ENCODE measurements around the gene SPG7. TPM values are rescaled to one million over a fixed set of nuclear protein-coding genes. Genes with fewer than 3 reads are reported as not detected.
A peak's percentile ranks its signal among the peaks of the same experiment; 100 is the strongest.

Gene SPG7
- total RNA-seq, 1 experiment from 2014 or later: 82.4 TPM

DNA sequence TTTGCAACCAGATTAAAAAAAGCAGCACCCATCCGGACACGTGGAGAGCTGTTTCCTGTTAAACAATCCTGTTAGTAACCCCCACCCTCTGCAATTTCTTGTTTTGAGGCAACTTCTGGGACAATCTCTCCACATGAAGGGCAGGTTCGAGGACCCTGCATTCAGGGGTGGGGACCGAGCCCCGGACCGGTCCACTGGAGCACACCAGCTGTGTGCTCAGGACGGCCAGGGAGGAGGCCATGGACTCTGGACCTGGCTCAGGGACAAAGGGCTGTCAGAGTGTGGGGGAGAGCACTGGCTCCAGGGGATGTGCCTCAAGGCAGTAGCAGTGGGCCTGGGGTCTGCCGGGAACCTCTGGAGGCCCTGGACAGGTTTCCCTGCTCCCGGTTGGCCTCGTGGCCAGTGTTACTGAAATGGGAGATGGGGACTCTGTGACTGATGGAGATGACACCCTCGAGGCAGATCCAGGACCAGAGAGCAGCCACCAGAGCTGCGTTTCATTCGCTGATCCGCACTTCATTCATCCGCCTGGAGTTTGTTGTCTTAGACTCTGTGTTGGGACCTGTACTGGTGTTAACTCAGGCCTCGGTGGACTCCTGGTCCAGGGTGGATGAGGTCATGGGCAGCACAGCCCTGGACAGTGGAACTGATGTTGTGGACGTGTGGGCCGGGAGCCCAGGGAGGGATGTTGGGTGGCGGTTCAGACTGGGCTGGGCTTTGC is 64.4 kb downstream of the SPG7 start:
- intact Hi-C loops (cut with micrococcal nuclease): no loop called here
- no peak for DNase-seq (ENCODE audit: unreplicated experiment)
- H3K4me1 Mint-ChIP-seq (ENCODE audit: insufficient read depth, unreplicated experiment): no peaks in the 10 kb centered on the region

DNA sequence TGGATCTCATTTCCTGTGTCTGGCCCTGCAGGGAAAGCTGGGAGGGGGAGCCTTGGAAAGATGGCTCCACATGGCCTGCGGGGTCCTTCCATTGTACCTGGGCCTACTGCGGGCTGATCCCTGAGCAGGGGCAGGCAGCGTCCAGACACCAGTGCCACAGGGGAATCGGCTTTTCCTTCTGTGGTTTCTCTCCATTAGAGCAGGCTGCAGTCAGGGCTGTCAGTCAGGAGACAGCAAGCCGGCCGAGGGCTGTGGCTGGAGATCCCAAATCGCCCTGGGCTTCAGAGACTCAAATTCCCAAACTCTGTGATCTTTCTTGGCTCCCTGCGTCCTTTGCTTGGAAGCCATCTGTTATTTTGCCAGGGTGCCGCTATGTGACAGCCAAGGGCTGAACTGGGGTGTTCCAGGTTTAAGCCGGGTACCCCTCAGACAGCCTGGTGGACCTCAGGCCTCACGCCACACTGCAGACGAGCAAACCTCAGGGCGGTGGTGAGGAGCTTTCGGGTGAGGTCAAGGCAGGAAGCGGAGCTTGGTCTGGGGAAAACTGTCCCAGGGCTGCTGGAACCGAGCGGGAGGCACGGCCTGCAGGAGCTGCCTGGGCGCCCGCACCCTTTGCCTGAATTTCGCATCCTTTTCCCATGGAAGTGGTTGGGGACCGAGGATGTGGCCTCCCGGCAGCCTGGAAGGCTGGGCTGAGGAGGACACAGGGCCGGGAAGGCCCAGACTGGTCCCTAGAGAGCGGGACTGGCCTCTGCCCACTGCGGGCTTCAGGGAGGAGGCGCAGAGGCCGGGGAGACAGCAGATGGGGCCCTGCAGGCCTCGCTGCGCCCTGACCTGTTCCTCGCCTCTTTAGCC is 65.8 kb downstream of the SPG7 start:
- no peaks in the 10 kb centered on the region for H3K4me1 Mint-ChIP-seq (ENCODE audit: insufficient read depth, unreplicated experiment)
- H3K27me3 Mint-ChIP-seq (ENCODE audit: insufficient read depth, unreplicated experiment): no peaks in the 10 kb centered on the region
- DNase-seq (ENCODE audit: unreplicated experiment): no peak
- H3K27ac Mint-ChIP-seq (ENCODE audit: low read depth, unreplicated experiment): no peak overlapping the region
- intact Hi-C loops (cut with micrococcal nuclease): loop anchor here (1.0 kb wide), 1 partner anchor 67 kb away; no protein-coding TSS in a partner anchor
- no peak for TF ChIP-seq CTCF (IDR thresholded peaks at IDR 0.05; ENCODE audit: unreplicated experiment)
- CTCF ChIA-PET: interaction anchor here (0.7 to 1.0 kb wide), 4 partner anchors 8 to 93 kb away, joined by 4 to 6 read pairs (median 6); no protein-coding TSS in a partner anchor
- peaks cover 11% of the 10 kb centered on the region for H3K36me3 Mint-ChIP-seq (ENCODE audit: insufficient read depth, unreplicated experiment)
- H3K4me3 Mint-ChIP-seq (ENCODE audit: unreplicated experiment): peak overlapping the region; percentile 49
- H3K9me3 Mint-ChIP-seq (ENCODE audit: unreplicated experiment): no peaks in the 10 kb centered on the region
- POLR2A ChIA-PET: no interaction called here
- BruUV-seq (replicated peaks): no TSS peak

More for the DNA sequence above, 64.4 kb downstream of the SPG7 start:
- Mint-ChIP-seq H3K4me3 (ENCODE audit: unreplicated experiment) (no peak overlapping the region), H3K27ac (ENCODE audit: low read depth, unreplicated experiment) (no peak overlapping the region), H3K9me3 (ENCODE audit: unreplicated experiment) (no peaks in the 10 kb centered on the region), H3K36me3 (ENCODE audit: insufficient read depth, unreplicated experiment) (no peaks in the 10 kb centered on the region), H3K27me3 (ENCODE audit: insufficient read depth, unreplicated experiment) (no peaks in the 10 kb centered on the region)
- ChIA-PET CTCF (interaction anchor here (0.5 kb wide), 1 partner anchor 61 kb away, joined by 3 read pairs; no protein-coding TSS in a partner anchor), POLR2A (no interaction called here)
- BruUV-seq (replicated peaks): no TSS peak
- no peak for TF ChIP-seq CTCF (IDR thresholded peaks at IDR 0.05; ENCODE audit: unreplicated experiment)

DNA sequence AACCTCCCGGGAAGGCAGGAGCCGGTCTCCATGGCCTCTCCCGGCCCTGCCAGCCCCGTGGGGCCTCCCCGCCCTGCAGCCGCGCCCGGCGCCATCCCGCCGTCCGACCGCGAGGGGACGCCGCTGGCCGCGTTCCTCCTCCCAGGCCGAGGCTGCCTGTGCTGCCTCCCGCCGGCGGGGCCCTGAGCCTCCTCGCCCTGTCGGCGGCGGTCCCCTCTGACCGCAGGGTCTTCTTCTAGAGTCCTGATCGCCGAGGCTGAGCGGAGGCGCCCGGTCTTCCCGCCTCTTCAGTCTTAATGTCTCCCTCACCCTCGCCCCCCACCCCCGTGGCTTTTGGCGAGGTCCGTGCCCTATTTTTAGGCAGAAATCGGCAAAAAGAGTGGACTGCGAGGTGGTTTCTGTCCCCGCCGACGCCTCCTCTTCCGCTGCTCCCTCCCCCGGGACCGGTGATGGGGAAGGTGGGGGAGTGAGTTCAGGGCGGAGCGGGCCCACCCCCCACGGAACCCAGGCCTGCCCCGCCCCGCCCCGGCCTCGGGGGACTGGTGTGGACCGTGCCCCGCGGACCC is 66.6 kb downstream of the SPG7 start:
- Mint-ChIP-seq H3K4me3 (ENCODE audit: unreplicated experiment) (peak overlapping the region; percentile 49), H3K27ac (ENCODE audit: low read depth, unreplicated experiment) (no peak overlapping the region), H3K4me1 (ENCODE audit: insufficient read depth, unreplicated experiment) (no peaks in the 10 kb centered on the region), H3K27me3 (ENCODE audit: insufficient read depth, unreplicated experiment) (no peaks in the 10 kb centered on the region), H3K9me3 (ENCODE audit: unreplicated experiment) (no peaks in the 10 kb centered on the region), H3K36me3 (ENCODE audit: insufficient read depth, unreplicated experiment) (peaks cover 11% of the 10 kb centered on the region)
- POLR2A ChIA-PET: interaction anchor here (0.8 to 1.0 kb wide), 3 partner anchors 9 to 111 kb away, joined by 3 to 4 read pairs (median 3); no protein-coding TSS in a partner anchor
- TF ChIP-seq CTCF (IDR thresholded peaks at IDR 0.05; ENCODE audit: unreplicated experiment): peak; percentile 93
- CTCF ChIA-PET: interaction anchor here (0.5 to 1.1 kb wide), 5 partner anchors 9 to 67 kb away, joined by 3 to 6 read pairs (median 4); no protein-coding TSS in a partner anchor
- no TSS peak for BruUV-seq (replicated peaks)
- DNase-seq (ENCODE audit: unreplicated experiment): peak; percentile 73
- intact Hi-C loops (cut with micrococcal nuclease): loop anchor here (1.0 kb wide), 1 partner anchor 67 kb away; no protein-coding TSS in a partner anchor
